GM21576 (cell line): ENCODE measurements around the gene ANKLE1.
"Not testable (repeated sequence)": the region's sequence is repeated elsewhere in the genome, so short reads cannot be mapped to it uniquely, and the experiment has no call there.

Experiments used
- ATAC-seq: cut with Tn5 transposase; IDR thresholded peaks from one replicate; pipeline ENCODE4 v1.9.1; 2021; ENCODE audit warnings: mild to moderate bottlenecking, moderate library complexity; ENCODE audit not compliant: unreplicated experiment

ANKLE1 gene

GRCh38 chr19:17279436-17279835, 2.3 kb upstream of the ANKLE1 start:
- no peak for ATAC-seq

- ATAC-seq: peak; percentile 67
Observed at GRCh38 chr19:17282488-17283125, 906 bp downstream of the ANKLE1 start.

GRCh38 chr19:17283504-17283996, 1.8 kb downstream of the ANKLE1 start:
- ATAC-seq: no peak

GRCh38 chr19:17285415-17286135, 3.9 kb downstream of the ANKLE1 start:
- no peak for ATAC-seq

DNA sequence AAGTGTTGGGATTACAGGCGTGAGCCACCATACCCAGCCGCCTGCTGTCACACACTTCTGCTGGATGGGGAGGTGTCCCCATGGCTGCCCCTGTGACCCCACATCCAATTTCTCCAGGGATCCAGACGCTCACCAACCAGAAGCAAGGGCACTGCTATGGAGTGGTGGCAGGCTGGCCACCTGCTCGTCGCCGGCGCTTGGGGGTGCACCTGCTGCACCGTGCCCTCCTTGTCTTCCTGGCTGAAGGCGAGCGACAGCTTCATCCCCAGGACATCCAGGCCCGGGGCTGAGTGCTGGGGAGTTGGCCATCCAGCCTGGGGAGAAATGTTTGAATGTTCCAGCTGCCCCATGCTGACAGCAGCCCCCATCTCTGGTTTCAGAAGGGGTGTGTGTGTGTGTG, 4.6 kb downstream of the ANKLE1 start:
- no peak for ATAC-seq

GRCh38 chr19:17286752-17287151, 5.1 kb downstream of the ANKLE1 start:
- no peak for ATAC-seq

GRCh38 chr19:17289489-17289888, 7.8 kb downstream of the ANKLE1 start:
- no peak for ATAC-seq

DNA sequence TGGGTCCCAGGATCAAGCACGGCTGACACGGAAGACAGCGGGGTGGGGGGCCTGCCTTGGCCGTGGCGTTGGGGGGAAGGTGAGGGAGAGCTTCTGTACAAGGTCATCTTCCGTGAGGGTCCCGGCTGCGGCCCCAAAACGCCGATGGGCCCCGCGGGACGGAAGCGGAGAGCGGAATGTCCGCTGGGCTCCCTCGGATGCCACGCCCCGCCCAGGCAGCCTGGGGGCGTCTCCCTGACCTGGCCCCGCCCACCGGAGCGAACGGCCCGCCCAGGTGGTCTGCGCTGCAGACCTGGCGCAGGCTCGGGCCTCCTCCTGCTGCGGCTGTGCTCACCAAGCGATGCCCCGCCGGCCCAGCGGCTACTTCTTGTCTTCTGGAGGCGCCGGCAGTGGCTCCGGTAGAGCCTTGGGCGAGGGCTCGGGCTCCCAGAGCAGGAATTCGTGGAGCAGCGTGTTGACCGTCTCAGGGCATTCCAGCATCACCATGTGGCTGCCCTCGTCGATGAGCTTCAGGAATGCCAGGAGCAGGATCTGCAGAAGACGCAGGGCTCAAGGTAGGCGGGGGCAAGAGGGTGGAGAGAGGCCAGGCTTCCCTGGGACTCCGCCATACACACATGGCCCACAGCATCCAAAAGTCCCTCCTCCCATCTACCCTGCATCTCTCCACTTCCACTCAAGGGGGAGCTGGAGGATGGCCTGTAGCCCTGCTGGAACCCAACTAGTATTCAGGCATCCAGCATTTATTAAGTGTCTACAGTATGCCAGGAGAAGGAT, 10.8 kb downstream of the ANKLE1 start:
- peak; percentile 66 for ATAC-seq

DNA sequence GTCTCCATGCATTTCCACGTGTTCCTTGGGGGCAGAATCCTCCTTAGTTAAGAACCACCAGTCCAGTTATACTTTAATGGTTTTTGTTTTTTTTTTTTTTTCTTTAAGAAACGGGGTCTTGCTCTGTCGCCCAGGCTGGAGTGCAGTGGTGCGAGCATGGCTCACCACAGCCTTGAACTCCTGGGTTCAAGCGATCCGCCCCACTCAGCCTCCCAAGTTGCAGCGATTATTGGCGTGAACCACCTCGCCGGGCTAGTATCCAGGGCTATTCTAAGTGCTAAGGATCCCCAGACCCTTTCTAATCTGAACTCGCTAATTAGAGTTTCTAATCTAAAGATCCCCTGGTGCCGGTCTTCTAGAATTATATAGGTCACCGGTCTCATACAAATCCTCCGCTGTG, 11.9 kb downstream of the ANKLE1 start:
- no peak for ATAC-seq

- ATAC-seq: no peak
Observed at GRCh38 chr19:17294051-17294891, 12.6 kb downstream of the ANKLE1 start.

DNA sequence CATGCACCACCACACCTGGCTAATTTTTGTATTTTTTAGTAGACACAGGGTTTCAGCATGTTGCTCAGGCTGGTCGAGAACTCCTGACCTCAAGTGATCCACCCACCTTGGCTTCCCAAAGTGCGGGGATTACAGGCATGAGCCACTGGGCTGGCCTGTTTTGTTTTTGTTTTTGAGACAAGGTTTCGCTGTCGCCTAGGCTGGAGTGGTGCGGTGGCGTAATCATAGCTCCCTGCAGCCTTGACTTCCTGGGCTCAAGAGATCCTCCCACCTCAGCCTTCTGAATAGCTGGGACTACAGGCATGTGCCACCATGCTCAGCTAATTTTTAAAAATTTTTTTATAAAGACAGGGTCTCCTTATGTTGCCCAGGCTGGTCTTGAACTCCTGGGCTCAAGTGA, 13.8 kb downstream of the ANKLE1 start:
- ATAC-seq: not testable (repeated sequence)

DNA sequence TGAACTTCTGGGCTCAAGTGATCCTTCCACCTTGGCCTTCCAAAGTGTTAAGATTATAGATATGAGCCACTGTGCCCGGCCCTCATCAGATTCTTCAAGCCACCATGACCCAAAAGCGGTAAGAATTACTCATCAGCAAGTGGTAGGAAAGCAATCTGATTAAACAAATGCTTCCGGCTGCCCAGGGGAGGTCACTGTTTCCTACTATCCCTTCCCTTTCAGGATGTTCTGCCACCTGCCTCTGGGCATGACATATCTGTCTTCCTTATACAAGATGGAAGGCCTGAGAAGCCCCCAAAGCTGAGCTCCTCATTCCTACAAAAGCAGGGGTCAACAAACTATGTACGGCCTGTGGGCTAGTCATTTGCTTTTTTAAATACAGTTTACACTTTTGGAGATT, 14.6 kb downstream of the ANKLE1 start:
- no peak for ATAC-seq

DNA sequence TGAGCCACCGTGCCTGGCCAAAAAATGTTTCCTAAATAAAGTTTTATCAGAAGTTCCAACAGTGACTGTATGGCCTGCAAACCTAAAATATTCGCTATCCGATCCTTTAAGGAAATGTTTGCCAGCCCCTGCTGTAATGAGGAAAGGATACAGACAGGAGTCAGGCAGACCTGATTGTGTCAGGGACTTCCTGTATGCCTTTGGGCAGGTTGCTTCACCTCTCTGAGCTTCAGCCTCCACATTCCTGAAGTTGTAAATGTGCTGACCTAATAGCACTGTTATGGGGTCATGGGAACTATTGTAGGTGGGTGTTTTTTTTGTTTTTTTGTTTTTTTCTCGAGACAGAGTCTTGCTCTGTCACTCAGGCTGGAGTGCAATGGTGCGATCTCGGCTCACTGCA, 15.3 kb downstream of the ANKLE1 start:
- no peak for ATAC-seq

DNA sequence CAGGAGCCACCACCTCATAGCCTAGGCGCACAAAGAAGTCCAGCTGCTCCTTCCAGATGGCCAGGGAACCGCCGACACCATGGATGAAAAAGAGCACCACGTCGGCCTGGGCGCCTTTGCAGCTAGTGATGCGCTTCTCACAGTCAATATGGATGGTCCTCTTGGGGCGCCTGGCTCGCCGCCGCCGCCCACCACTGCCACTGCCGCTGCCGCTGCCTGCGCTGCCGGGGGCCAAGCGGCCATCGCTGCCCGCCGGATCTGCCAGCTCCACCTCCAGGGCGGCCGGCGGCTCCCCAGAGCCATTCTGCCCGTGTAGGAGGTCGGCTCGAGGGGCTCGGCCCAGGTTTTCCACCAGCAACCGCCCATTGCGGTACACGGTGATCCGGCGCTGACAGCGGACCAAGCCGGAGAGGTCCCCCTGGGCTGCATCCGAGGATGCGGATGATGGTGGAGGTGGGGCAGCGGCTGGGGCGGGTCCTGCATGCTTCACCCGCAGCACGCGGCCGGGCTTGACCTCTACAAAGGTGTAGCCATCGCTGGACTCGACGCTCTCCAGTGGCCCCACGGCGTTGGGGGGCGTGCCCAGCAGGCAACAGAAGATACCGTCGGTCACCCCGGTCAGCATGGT, 19.4 kb downstream of the ANKLE1 start:
- ATAC-seq: no peak

DNA sequence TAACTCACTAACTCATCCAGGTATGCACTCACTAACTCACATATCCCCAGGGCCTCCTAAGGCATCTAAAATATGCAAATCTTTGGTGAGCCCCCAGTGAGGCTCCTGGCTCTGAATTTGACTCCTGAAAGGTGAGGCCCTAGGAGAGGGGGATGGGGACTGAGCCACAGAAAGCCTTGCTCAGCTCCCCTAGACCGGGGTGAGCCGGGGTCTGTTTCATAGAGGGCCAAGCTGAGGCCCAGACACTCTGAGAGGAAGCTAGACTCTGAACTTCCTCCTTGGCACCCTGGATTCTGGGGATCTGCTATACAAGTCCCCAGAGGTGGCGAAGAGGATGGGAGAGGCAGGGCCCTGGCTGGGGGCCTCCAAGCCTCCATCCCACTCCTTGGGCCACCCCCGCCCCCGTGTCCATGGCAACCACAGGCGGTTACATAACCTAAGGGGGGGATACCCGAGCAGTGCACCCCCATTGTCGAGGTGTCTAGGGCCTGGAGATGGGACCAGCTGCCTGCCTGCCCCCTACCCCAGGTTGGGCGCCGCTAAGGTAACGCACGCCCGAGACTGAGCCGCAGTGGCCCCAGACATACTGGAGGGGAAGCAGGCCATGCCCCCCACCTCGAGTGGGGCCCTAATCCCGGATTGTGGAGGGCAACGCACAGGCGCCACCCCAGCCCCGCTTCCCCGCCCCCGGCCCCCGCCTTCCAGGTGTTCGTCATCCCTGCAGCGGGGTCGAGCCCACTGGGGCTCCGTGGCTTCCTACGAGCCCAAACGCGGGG, 20.9 kb downstream of the ANKLE1 start:
- no peak for ATAC-seq

- ATAC-seq: peak; percentile 48
Observed at GRCh38 chr19:17303167-17303939, 21.7 kb downstream of the ANKLE1 start, which contains the start of gene ABHD8. Gene ABHD8, minus strand, starts transcription at chr19:17303425. Its CDS starts 1,809 bp downstream, at chr19:17301616.

- no peak for ATAC-seq
Observed at GRCh38 chr19:17303940-17304267, 22.2 kb downstream of the ANKLE1 start.

DNA sequence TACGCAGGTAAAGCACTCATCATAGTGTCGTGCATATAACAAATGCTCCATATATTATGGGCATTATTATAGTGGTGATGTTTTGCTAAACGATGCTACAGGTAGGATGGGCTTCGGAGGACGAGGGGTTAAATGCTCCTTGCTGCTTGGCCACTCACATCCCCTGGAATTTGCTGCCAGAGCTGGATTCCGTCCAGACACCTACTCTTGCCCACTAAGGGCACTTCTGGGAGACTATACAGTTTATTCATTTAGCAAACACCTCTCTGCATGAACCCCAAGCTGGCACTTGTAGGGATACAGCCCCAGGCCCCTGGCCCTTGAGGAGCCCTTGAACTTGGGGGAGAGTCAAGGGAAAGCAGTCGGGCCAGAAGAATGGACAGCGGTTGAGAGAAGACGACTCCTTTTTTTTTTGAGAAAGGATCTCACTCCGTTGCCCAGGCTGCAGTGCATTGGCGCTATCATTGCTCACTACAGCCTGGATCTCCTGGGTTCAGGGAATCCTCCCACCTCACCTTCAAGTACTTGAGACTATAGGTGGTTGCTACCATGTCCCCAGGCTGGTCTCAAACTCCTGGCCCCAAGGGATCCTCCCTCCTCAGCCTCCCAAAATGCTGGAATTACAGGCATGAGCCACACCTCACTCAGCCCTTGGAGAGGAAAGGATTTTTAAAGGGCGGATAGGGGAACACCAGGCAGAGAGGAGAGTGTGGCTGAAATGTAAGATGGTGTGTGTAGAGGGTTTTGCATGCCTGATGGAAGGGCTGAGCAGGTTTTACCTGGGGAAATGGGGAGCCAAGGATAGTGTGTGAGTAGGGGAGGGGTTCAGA, 22.9 kb downstream of the ANKLE1 start:
- ATAC-seq: no peak
